NT2/D1 (cell line): ENCODE results near the gene MTREX.

Experiments used
- DNase-seq: peaks from one replicate; pipeline ENCODE4 v3.0.0-alpha.2; 2011; ENCODE audit warnings: low read depth, low spot score
- H3K27me3 ChIP-seq: 2 replicates; pipeline ENCODE4 v1.6.0; 2011; ENCODE audit warnings: mild to moderate bottlenecking; ENCODE audit not compliant: insufficient read length, insufficient read depth
- H3K36me3 ChIP-seq: 2 replicates; pipeline ENCODE4 v1.6.1; 2011; ENCODE audit warnings: mild to moderate bottlenecking, low read length, mixed read lengths; ENCODE audit not compliant: insufficient read depth, insufficient read length
- H3K4me1 ChIP-seq: 2 replicates; pipeline ENCODE4 v1.5.1; 2011; ENCODE audit not compliant: insufficient read depth, insufficient read length
- H3K4me3 ChIP-seq: 2 replicates; pipeline ENCODE4 v1.5.1; 2011; ENCODE audit warnings: low read depth; ENCODE audit not compliant: insufficient read length
- H3K9ac ChIP-seq: 2 replicates; pipeline ENCODE4 v1.6.0; 2011; ENCODE audit warnings: low read depth; ENCODE audit not compliant: insufficient read length
- H3K9me3 ChIP-seq: 2 replicates; pipeline ENCODE4 v1.5.1; 2011; ENCODE audit warnings: mild to moderate bottlenecking, low read length; ENCODE audit not compliant: insufficient read depth
- SUZ12 ChIP-seq: IDR thresholded peaks from 2 replicates; pipeline ENCODE4 v1.6.1; 2011; ENCODE audit not compliant: insufficient read length, insufficient read depth; ENCODE audit errors: extremely low read depth
- YY1 ChIP-seq: IDR thresholded peaks from 2 replicates; pipeline ENCODE4 v1.6.1; 2011; ENCODE audit not compliant: insufficient read length, insufficient read depth
- ZNF274 ChIP-seq: IDR thresholded peaks from 2 replicates; pipeline ENCODE4 v1.6.1; 2011; ENCODE audit warnings: mild to moderate bottlenecking, low read depth, low read length

MTREX gene

DNA sequence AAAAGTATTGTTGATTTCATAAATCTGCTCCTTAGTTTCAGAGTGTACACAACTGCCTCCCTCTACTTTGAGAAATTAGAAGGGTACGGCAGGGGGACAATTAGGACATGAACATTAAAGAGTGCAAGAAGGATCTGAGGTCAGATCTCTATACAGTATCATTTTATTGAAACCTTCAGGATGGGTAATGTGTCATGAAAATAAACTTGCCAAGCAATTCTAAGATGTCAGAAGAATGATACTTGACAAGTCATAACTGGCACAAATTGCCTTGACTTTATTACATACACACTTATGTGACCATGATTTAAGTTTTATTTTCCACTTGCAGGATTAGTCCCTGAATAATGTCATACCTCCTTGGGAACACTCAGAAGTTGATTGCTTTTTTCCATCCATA, 134.2 kb downstream of the MTREX start:
- DNase-seq: no peak
- TF ChIP-seq ZNF274 (no peak), YY1 (no peak), SUZ12 (no peak)
- no peak overlapping the region for H3K4me3 ChIP-seq
- peaks cover 5% of the 10 kb centered on the region for H3K36me3 ChIP-seq
- no peak overlapping the region for H3K9ac ChIP-seq
- H3K9me3 ChIP-seq: 0 out of 2 replicates have a peak, but pooled peaks cover 2% of the 10 kb centered on the region
- H3K4me1 ChIP-seq: peaks cover 2% of the 10 kb centered on the region
- no peaks in the 10 kb centered on the region for H3K27me3 ChIP-seq

DNA sequence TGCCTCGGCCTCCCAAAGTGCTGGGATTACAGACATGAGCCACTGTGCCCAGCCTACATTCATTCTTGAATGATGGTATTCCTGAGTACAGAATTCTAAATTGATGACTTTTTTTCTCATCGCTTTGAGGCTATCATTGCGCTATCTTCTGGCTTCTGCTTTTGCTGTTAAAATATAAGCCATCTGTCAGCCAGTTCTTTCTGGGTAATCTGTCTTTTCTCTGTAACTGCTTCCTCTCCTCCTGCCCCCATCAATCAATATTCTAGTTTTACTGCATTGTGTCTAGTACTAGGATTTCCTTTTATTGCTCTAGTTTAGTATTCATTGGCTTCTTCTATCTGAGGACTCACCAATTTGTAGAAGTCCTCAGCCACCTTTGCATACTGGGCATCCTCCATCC, 138.0 kb downstream of the MTREX start:
- no peak overlapping the region for H3K9ac ChIP-seq
- H3K4me3 ChIP-seq: no peak overlapping the region
- TF ChIP-seq ZNF274 (no peak), YY1 (no peak), SUZ12 (no peak)
- no peaks in the 10 kb centered on the region for H3K4me1 ChIP-seq
- H3K27me3 ChIP-seq: no peaks in the 10 kb centered on the region
- peaks cover 2% of the 10 kb centered on the region for H3K36me3 ChIP-seq
- no peaks in the 10 kb centered on the region for H3K9me3 ChIP-seq
- no peak for DNase-seq

DNA sequence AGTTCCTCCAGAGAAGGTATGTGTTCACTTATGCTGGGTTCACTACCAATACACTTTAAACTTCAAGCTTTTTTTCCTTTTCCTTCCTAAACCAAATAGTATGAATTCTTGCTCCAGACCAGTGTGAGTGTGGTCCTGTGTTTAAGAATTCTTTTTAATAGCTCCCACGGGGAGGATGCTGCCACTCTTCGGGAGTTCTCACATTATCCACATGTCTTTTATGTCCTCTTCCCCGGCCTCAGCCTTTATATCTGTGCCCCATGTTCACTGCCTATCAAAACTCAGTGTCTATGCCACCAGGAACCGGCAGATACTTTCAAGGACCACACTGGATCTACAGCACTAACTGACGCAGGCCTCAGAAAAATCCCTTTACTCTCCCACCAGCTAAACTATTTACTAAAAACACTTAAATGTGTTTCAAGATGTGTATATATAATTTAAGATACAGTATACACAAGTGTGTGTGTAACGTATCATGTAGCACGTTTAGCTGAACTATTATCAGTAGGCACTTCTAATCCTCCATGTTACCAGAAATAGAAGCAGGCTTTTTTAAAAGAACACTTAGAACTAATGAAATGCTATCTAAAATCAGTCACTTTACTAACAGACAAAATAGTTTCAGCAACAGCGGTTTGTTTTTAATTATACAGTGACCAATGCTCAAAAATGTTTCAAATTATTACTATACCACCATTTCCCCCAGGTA, 139.0 kb downstream of the MTREX start:
- Histone ChIP-seq H3K9me3 (no peaks in the 10 kb centered on the region), H3K36me3 (no peaks in the 10 kb centered on the region), H3K9ac (no peak overlapping the region), H3K4me1 (no peaks in the 10 kb centered on the region), H3K4me3 (no peak overlapping the region), H3K27me3 (no peaks in the 10 kb centered on the region)
- no peak for TF ChIP-seq SUZ12
- no peak for DNase-seq

DNA sequence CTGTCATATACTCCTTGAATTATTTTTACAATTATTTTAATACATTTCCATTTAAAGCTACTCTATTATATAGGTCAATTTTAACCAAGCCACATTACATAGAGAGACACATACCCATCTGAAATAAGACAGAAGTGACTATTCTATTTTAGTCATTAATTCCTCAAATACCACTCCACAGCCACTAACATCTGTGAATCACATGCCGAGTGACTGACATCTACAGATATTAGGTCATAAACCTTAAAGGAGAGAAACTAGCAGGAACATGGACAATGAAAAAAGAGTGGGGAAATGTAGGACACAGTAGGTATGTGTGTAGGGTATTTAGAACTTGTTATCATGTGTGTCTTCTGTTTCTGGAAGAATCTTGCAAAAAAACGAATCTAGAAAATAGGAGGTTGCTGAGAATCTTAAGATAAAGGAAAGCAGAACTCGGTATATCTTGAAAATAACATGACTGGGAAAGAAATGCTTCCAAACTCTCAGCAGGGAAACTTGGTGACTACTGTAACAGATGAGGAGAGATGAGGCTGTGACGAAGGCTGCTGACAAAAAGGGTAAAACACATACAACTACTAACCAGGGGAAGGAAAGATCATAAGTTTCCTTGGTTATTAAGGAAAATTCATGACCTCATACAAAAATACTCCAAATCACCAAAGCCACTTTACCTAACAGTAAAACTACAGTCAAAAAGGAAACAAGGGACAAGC, 142.4 kb downstream of the MTREX start:
- DNase-seq: no peak
- Histone ChIP-seq H3K4me3 (no peak overlapping the region), H3K27me3 (no peaks in the 10 kb centered on the region), H3K36me3 (no peaks in the 10 kb centered on the region), H3K9me3 (no peaks in the 10 kb centered on the region), H3K9ac (no peak overlapping the region), H3K4me1 (no peaks in the 10 kb centered on the region)
- TF ChIP-seq SUZ12: no peak
- TF ChIP-seq YY1: no peak
- TF ChIP-seq ZNF274: no peak

DNA sequence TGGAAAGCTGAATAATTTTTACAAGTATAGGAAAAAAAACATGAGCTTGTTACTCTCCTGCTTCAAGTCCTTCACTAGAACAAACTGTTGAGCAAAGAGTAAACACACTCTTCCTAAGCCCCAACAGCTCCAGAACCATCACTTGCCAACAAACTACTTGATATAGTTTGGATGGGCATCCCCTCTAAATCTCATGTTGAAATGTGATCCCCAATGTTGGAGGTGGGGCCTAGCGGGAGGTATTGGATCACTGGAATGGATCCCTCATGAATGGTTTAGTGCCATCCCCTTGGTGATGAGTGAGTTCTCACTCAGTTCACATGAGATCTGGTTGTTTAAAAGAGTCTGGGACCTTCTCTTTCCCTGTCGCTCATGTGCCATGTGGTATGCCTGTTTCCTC, 144.2 kb downstream of the MTREX start:
- DNase-seq: no peak
- Histone ChIP-seq H3K4me3 (no peak overlapping the region), H3K27me3 (no peaks in the 10 kb centered on the region), H3K9me3 (no peaks in the 10 kb centered on the region), H3K4me1 (no peaks in the 10 kb centered on the region), H3K36me3 (no peaks in the 10 kb centered on the region), H3K9ac (no peak overlapping the region)
- TF ChIP-seq YY1 (no peak), ZNF274 (no peak), SUZ12 (no peak)

DNA sequence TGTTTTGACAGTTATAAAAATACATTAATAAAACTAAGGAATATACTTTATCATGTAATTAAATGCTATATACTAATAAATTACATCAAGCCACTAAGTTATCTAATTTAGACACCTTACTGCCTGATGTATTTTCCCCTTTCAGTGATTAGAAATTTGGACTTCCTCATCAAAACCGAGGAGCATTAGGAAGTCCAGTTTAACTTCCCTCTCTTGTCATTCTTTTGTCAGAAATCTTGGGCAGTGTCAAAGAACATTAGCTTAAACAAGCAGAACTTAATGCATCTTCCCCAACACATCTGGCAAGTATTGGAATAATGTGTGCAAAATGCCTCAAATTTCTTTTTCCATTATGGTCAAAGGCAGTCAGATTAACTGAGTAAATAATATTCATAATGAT, 145.4 kb downstream of the MTREX start:
- TF ChIP-seq SUZ12: no peak
- TF ChIP-seq ZNF274: no peak
- TF ChIP-seq YY1: no peak
- Histone ChIP-seq H3K9me3 (no peaks in the 10 kb centered on the region), H3K9ac (no peak overlapping the region), H3K27me3 (no peaks in the 10 kb centered on the region), H3K4me1 (no peaks in the 10 kb centered on the region), H3K36me3 (no peaks in the 10 kb centered on the region), H3K4me3 (no peak overlapping the region)
- DNase-seq: no peak

DNA sequence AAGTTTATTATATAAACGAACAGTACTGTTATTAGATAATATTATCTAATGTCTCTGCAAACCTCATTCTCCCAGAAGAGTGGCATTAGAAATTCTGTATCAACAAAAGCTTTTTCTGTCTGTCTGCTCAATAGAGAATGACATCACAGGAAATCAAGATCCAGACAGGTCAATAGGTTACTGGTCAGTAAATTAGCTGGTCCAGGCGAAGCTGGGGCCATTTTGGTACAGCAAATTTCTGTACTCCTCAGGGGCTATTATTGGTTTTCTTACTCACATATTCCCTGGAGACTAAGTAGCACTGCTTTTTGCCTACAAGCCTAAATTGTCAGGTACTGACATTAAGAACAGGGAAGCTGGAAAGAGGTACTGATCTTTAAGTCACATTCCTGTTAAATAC, 146.5 kb downstream of the MTREX start:
- H3K4me3 ChIP-seq: no peak overlapping the region
- H3K4me1 ChIP-seq: no peaks in the 10 kb centered on the region
- H3K36me3 ChIP-seq: no peaks in the 10 kb centered on the region
- no peak for TF ChIP-seq YY1
- no peak for TF ChIP-seq ZNF274
- no peak for TF ChIP-seq SUZ12
- no peaks in the 10 kb centered on the region for H3K27me3 ChIP-seq
- H3K9me3 ChIP-seq: no peaks in the 10 kb centered on the region
- no peak overlapping the region for H3K9ac ChIP-seq
- no peak for DNase-seq
